ENCODE measurements around the gene DPEP2.
"Not testable (repeated sequence)": the region's sequence is repeated elsewhere in the genome, so short reads cannot be mapped to it uniquely, and the experiment has no call there.

DPEP2 gene
- 4.7 to 29.0 (median 9.0) reads per million in 17 experiments for total RNA-seq

DNA sequence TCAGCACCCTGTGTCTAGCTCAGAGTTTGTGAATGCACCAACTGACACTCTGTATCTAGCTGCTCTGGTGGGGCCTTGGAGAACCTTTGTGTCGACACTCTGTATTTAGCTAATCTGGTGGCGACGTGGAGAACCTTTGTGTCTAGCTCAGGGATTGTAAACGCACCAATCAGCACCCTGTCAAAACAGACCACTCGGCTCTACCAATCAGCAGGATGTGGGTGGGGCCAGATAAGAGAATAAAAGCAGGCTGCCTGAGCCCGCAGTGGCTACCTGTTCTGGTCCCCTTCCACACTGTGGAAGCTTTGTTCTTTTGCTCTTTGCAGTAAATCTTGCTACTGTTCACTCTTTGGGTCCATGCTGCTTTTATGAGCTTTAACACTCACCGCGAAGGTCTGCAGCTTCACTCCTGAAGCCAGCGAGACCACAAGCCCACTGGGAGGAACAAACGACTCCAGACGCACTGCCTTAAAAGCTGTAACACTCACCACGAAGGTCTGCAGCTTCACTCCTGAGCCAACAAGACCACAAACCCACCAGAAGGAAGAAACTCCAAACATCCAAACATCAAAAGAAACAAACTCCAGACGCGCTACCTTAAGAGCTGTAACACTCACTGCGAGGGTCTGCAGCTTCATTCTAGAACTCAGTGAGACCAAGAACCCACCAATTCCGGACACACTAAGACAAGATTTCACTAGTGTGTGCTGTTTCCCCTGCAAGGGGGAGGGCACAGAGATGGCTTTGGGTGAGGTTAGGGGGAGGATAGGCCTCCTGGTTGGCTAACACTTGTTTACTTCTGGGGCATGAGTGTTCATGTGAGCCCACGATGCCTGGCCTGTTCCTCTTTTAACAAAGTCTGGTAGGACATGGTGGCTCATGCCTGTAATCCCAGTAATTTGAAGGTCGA is at the start of gene DPEP2:
TSS of gene DPEP2 (minus strand) at position 706 of the 910 bp plus-strand sequence. CDS start 6,272 bp downstream, outside the sequence.
- peak; percentile 83 to 93 (median 91) for DNase-seq

- DNase-seq = no peak
Observed at GRCh38 chr16:68047987-68048386, 48.7 kb upstream of the DPEP2 start.

DNA sequence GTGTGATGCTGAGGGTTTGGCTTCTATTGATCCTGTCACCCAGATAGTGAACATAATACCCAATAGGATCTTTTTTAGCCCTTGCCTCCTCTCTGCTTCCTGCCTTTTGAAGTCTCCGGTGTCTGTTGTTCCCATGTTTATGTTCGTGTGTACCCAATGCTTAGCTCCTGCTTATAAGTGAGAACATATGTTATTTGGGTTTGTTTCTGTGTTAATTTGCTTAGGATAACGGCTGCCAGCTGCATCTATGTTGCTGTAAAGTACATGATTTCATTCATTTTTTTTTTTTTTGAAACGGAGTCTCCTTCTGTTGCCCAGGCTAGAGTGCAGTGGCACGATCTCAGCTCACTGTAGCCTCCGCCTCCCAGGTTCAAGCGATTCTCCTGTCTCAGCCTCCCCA is 46.8 kb upstream of the DPEP2 start:
- no peak for DNase-seq

DNA sequence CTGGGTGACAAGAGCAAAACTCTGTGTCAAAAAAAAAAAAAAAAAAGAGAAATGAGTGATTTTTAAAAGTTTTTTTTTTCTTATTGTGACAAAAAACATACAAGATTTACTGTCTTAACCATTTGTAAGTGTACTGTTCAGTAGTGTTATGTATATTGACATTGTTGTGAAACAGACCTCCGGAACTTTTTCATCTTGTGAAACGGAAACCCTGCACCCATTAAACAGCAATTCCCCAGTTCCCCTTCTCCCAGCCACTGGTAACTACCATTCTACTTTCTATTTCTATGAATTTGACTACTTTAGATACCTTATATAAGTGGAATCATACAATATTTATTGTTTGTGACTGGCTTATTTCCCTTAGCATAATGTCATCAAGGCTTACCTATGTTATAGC is 42.5 kb upstream of the DPEP2 start:
- DNase-seq = peak; percentile 27 to 76 (median 53)

DNA sequence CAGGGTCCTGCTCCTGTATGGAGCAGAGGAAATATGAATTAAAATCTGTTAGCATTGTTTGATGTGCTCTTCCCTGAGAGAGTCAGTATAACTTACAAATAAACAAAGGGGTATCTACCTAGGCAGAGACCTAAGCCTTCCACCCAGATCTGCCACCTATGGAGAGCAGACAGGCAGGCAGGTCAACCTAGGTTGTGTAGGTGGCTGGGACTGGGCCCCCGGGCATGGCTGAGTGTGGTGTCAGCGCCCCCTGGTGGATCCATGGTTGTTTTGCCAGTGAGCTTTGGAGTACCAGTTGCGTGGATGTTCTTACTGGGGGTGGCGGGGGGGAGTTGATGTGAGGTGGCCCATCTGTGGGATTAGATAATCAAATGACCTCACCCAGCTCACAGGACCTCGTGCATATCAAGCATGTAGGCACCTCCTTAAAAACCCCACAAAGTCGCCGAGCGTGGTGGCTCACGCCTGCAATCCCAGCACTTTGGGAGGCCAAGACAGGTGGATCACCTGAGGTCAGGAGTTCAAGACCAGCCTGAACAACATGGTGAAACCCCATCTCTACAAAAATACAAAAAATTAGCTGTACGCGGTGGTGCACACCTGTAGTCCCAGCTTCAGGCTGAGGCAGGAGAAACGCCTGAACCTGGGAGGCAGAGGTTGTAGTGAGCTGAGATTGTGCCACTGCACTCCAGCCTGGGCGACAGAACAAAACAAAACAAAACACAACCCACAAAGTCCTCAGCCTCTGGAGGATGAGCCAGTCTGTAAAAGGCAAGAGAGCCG is 41.4 kb upstream of the DPEP2 start:
- peak; percentile 75 to 89 (median 82) for DNase-seq

DNA sequence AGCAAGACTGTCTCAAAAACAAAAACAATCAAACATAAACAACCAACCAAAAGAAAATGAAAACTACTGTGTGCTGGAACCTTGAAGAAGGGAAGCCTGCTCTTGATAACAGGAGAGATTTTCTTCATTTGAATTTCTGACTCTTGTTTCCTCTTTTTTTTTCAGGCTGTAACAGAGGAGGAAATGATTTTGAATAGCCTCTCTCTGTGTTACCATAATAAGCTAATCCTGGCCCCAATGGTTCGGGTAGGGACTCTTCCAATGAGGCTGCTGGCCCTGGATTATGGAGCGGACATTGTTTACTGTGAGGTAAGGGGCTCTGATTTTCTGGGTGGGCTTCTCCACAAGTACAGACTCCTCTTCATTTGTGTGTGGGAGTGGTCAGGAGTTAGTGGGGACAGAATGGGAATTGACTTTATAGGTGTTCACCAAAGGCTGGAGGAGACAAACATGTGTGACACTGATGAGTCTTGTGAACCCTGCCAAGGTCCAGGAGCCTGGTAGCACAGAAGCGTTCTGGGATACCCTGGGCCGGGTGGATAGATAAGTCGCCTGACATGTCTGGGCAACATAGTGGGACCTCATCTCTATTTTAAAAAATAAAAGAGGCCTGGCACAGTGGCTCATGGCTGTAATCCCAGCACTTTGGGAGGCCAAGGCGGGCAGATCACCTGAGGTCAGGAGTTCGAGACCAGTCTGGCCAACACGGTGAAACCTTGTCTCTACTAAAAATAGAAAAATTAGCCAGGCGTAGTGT is 38.7 kb upstream of the DPEP2 start:
- peak in 3 of 4 experiments; percentile 29 to 63 (median 31) for DNase-seq

DNA sequence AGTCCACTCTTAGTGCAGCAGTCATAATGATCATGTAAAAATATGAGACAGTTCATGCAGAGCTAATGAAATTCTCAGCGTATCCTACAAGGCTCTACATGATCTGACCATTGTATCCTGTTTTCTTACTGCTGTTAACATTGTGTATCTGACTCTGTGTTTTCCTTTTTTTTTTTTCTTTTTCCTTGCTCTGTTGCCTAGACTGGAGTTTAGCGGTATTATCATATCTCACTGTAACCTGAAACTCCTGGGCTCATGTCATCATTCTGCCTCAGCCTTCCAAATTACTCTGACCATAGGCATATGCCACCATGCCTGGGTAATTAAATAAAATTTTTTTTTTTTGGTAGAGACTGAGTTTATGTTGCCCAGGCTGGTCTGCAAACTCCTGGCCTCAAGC is 35.9 kb upstream of the DPEP2 start:
- DNase-seq = no peak

- DNase-seq = no peak
Observed at GRCh38 chr16:68033101-68033500, 33.8 kb upstream of the DPEP2 start.

GRCh38 chr16:68031951-68032350 is 32.7 kb upstream of the DPEP2 start:
- no peak for DNase-seq

DNA sequence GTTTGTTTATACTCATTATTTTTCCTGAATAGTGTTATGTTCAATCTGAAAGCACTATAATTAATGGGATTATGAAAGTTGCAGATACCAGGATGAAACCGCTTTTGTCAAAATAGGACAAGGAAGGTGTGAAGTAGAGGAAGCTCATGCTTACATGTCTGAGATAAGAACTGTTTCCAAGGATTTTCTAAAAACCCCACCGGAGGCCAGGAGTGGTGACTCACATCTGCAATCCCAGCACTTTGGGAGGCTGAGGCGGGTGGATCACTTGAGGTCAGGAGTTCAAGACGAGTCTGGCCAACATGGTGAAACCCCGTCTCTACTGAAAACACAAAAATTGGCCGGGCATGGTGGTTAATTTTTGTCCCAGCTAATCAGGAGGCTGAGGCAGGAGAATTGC is 30.8 kb upstream of the DPEP2 start:
- not testable (repeated sequence) for DNase-seq

DNA sequence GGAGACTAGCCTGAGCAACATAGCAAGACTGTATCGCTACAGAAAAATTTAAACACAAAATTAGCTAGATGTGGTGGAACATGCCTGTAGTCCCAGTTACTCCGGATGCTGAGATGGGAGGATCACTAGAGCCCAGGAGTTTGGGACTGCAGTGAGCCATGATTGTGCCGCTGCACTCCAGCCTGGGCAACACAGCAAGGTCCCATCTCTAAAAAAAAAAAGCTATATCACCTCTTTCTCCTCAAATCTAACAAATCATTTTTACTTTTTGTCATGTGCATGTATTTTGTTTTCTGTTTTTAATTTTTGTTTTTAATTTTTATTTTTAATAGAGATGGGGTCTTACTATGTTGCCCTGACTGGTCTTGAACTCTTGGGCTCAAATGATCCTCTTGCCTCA is 29.7 kb upstream of the DPEP2 start:
- DNase-seq = no peak

DNA sequence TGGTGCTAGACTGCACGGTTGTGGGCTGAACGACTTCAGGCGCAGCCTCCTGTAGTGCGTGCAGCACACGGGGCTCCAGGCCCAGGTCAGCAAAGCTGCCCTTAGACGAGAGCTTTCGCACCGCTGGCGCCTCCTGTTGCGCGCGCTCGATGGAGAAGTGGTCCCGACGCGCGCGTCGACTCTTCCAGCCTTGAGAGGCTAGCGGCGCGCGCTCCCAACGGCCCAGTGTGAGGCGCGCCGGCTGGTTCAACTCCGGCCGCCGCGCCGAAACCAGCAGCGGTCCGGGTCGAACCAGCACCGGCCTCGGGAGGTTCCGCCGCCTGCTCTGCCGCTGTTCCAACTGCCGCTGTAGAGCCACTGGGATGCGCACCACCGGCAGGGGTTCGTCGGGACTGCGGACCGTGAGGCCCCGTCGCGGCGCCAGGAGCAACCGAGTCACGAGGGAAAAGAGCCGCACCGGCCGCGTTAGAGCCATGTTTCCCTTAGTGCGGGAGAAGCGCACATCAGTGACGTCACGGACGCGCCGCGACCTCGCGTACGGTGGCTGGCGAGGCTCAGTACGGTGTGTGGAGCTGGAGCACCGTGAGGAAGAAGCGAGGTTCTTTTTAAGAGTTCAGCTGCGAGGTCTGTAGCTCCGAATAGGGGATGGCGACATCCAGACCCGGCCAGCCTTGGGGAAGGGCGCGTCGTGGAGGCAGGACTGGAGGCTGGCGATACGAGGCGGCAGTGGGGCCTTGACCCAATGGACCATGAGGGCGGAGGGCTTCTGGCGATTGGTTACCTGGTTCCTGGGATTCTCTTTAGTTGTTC is 23.6 kb upstream of the DPEP2 start, which contains the start of the genes DDX28 and DUS2:
TSS of gene DDX28 (minus strand) at position 505 of the 810 bp plus-strand sequence. CDS start at position 475, 30 bp downstream.
TSS of gene DUS2 (plus strand) at position 557 of the 810 bp plus-strand sequence. CDS start 14,740 bp downstream, outside the sequence.
- DNase-seq = peak; percentile 95 to 97 (median 97)

DNA sequence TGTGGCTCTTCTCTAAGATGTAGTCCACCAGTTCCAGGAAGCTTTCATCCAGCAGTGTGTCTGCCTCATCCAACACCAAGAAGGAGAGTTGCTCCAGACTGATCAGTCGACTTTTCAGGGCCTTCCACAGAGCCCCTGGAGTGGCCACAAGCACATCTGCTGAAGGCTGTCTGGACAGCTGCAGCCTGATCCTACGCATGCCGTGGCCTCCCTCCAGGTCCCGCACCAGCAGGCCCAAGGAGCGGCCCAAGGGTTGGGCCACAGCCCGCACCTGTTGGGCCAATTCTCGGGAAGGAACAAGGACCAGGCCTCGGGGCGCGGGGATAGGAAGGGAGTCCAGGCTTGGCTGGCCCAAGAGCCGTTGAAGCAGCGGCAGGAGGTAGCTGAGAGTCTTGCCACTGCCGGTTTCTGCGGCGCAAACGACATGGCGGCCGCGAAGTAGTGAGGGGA is 23.0 kb upstream of the DPEP2 start:
- no peak for DNase-seq

- DNase-seq = no peak
Observed at GRCh38 chr16:68021490-68021889, 22.2 kb upstream of the DPEP2 start.

DNA sequence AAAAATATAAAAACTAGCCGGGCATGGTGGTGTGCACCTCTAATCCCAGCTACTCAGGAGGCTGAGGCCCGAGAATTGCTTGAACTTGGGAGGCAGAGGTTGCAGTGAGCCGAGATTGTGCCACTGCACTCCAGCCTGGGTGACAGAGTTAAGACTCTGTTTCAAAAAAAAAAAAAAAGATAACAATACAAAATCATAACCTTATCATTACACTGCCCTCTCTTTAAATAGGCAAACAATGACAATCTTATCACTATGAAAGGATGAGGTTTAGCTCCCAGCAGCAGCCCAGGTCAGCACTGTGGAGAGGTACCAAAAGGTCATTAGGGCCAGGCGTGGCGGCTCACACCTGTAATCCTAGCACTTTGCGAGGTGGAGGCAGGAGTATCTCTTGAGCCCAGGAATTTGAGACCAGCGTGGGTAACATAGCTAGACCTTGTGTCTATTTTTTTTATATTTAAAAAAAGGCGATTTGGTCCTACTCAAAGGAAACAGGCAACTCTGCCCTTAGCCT is 19.9 kb upstream of the DPEP2 start:
- no peak for DNase-seq

GRCh38 chr16:68015681-68016080 is 16.4 kb upstream of the DPEP2 start, which contains the start of gene DPEP2NB:
DPEP2NB (minus strand) TSS chr16:68015911; CDS start chr16:68015770, 141 bp downstream.
- DNase-seq = no peak

- peak in 3 of 4 experiments; percentile 35 to 49 (median 44) for DNase-seq
Observed at GRCh38 chr16:68013440-68013839, 14.2 kb upstream of the DPEP2 start.

DNA sequence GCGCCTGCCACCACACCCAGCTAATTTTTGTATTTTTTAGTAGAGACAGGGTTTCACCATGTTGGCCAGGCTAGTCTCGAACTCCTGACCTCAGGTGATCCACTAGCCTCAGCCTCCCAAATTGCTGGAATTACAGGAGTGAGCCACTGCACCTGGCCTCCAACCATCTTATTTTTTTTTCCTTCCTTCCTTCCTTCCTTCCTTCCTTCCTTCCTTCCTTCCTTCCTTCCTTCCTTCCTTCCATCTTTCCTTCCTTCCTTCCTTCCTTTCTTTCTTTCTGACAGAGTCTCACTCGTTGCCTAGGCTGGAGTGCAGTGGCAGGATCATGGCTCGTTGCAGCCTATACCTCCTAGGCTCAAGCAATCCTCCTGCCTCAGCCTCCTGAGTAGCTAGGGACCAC is 10.6 kb upstream of the DPEP2 start:
- DNase-seq = not testable (repeated sequence)

- DNase-seq = no peak
Observed at GRCh38 chr16:68009157-68009735, 10.0 kb upstream of the DPEP2 start.

- DNase-seq = peak; percentile 92 to 98 (median 96)
Observed at GRCh38 chr16:68005786-68006286, 6.6 kb upstream of the DPEP2 start.

Data from suppressor macrophage (primary cell).